SK-N-MC (cell line): ENCODE measurements around the gene AHSG.

Experiments
- EZH2 ChIP-seq: fragments of 200-600 bp; sonication (generic); IDR thresholded peaks from one replicate; pipeline ENCODE4 v1.6.1; 2017; ENCODE audit warnings: antibody characterized with exemption
- FOXP2 ChIP-seq: optimal IDR thresholded peaks from 2 replicates; pipeline ENCODE3; 2011; ENCODE audit warnings: mild to moderate bottlenecking, moderate library complexity; ENCODE audit not compliant: insufficient read depth; ENCODE audit errors: extremely low read length, control extremely low read depth
- POLR2AphosphoS5 ChIP-seq: IDR thresholded peaks from 2 replicates; pipeline ENCODE4 v1.6.1; 2012; ENCODE audit warnings: mild to moderate bottlenecking, low read depth, low read length, borderline replicate concordance

DNA sequence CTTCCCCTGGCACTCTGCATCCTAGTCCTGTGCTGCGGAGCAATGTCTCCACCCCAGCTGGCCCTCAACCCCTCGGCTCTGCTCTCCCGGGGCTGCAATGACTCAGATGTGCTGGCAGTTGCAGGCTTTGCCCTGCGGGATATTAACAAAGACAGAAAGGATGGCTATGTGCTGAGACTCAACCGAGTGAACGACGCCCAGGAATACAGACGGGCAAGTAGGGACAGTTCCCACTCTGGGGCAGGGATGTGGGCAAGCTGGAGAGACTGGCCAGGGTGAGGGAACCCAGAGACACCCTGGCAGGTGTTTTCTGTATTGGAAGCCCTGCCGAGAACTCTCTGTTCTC is 27.6 kb downstream of the AHSG start:
- TF ChIP-seq EZH2 (no peak), POLR2AphosphoS5 (no peak), FOXP2 (no peak)
